Peyer's patch (tissue), 4 donors: Measurements from ENCODE around the gene TMEM53. TPM values are rescaled to one million over a fixed set of nuclear protein-coding genes. Genes with fewer than 3 reads are reported as not detected.

ENCODE experiments used
- DNase-seq, 3 donors: peaks; one replicate each; pipeline ENCODE4 v3.0.0-alpha.2; 2017 to 2019
- H3K27ac ChIP-seq, 4 donors: fragments of 200-600 bp; sonication (generic); one replicate each; pipeline ENCODE4 v1.5.1; 2016 to 2019
- H3K27me3 ChIP-seq, 2 donors: fragments of 200-600 bp; sonication (generic); one replicate each; pipeline ENCODE4 v1.5.1; 2019
- H3K36me3 ChIP-seq, 3 donors: fragments of 200-600 bp; sonication (generic); one replicate each; pipeline ENCODE4 v1.5.1; 2016 to 2019
- H3K4me1 ChIP-seq, 4 donors: fragments of 200-600 bp; sonication (generic); one replicate each; pipeline ENCODE4 v1.5.1; 2016 to 2019
- H3K4me3 ChIP-seq, 4 donors: fragments of 200-600 bp; sonication (generic); 1 replicate in 3 of 4; 2 replicates in 1 of 4; pipeline ENCODE4 v1.5.1; 2016 to 2019; ENCODE audit warnings: mild to moderate bottlenecking in 1 of 4
- H3K9me3 ChIP-seq, 4 donors: fragments of 200-600 bp; sonication (generic); one replicate each; pipeline ENCODE4 v1.5.1; 2016 to 2019; ENCODE audit warnings: mild to moderate bottlenecking in 1 of 4
- CTCF ChIP-seq, 6 experiments: fragments of 450-650 bp in 4 of 6; fragments of 200-600 bp in 2 of 6; sonication (generic) in 1 of 6; IDR thresholded peaks; one replicate each; pipeline ENCODE4 v1.5.1; 2017 to 2019; ENCODE audit warnings: antibody characterized with exemption in 6 of 6, mild to moderate bottlenecking in 3 of 6, moderate library complexity in 1 of 6
- POLR2A ChIP-seq, 2 donors: fragments of 450-650 bp; IDR thresholded peaks; one replicate each; pipeline ENCODE4 v1.5.1; 2017; ENCODE audit warnings: antibody characterized with exemption in 2 of 2, mild to moderate bottlenecking in 2 of 2, moderate library complexity in 2 of 2
- total RNA-seq, 4 donors: library from RNA; depleted of rRNA; stranded (reverse); fragments of >200 nt; gene quantifications; one replicate each; pipeline ENCODE4 v1.1.0, GENCODE V29; 2016

Gene TMEM53
- total RNA-seq, 4 donors from 2014 or later, result 23.1 to 30.8 (median 26.5) TPM; not detected in 1

- DNase-seq, result no peak
- no peaks in the 10 kb centered on the region for H3K27me3 ChIP-seq
- TF ChIP-seq POLR2A (IDR thresholded peaks at IDR 0.05) (no peak), CTCF (IDR thresholded peaks at IDR 0.05) (no peak)
- H3K4me1 ChIP-seq, result peaks cover 0 to 22% (median 7%) of the 10 kb centered on the region in 4 donors
- no peak overlapping the region for H3K4me3 ChIP-seq
- H3K27ac ChIP-seq, result peak overlapping the region in 1 of 4 donors; percentile 20
- H3K9me3 ChIP-seq, result no peaks in the 10 kb centered on the region
- no peaks in the 10 kb centered on the region for H3K36me3 ChIP-seq
These were observed 45.0 kb upstream of the TMEM53 start for GRCh38 chr1:44719318-44719717.

DNA sequence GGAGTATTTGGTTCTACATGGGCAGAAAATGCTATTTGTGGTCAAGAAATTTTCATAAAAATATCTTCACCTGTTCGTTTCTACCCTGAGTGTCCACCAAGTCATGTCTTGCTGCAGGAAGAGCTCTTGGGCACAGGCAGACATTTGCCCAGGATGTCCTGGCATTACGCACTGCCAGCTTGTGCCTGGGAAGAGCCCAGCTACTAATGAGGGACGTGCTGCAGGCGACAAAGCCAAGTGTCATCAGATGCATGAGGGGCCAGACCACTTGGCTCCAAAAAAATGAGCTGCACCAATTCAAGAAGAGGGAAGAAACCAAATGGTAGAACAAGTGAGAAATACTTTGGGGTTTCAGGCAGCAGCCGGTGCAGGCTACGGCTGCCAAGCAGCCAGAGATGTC is 43.8 kb upstream of the TMEM53 start:
- H3K27ac ChIP-seq, result no peak overlapping the region
- peaks cover 0 to 19% (median 10%) of the 10 kb centered on the region in 4 donors for H3K4me1 ChIP-seq
- H3K9me3 ChIP-seq, result no peaks in the 10 kb centered on the region
- no peak for TF ChIP-seq POLR2A (IDR thresholded peaks at IDR 0.05)
- TF ChIP-seq CTCF (IDR thresholded peaks at IDR 0.05), result no peak
- DNase-seq, result no peak
- no peaks in the 10 kb centered on the region for H3K27me3 ChIP-seq
- H3K36me3 ChIP-seq, result no peaks in the 10 kb centered on the region
- no peak overlapping the region for H3K4me3 ChIP-seq

DNA sequence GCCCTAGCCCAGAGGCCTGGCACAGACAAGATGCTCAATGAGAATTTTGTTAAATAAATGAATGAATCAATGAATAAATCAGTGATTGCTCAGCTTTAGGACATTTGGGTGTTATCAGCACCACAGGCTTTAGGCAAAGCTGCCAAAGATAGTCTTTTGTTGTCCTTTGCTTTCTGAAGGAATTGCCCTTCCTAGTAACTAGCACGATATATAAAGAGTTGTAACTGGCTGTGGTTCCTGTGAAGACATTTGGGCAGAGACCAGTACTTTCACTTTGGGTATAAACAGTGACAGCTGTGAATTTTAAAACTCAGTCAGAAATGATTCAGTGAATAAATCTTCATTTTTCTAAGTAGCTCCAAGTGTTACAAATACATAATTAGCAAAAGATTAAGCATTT is 43.4 kb upstream of the TMEM53 start:
- no peaks in the 10 kb centered on the region for H3K36me3 ChIP-seq
- no peak for DNase-seq

GRCh38 chr1:44717156-44717555 is 42.9 kb upstream of the TMEM53 start:
- Histone ChIP-seq H3K27me3 (no peaks in the 10 kb centered on the region), H3K36me3 (no peaks in the 10 kb centered on the region), H3K4me3 (no peak overlapping the region), H3K9me3 (no peaks in the 10 kb centered on the region), H3K27ac (no peak overlapping the region), H3K4me1 (peaks cover 0 to 12% (median 7%) of the 10 kb centered on the region in 4 donors)
- TF ChIP-seq POLR2A (IDR thresholded peaks at IDR 0.05), result no peak
- no peak for TF ChIP-seq CTCF (IDR thresholded peaks at IDR 0.05)
- no peak for DNase-seq

More for the DNA sequence above, 43.4 kb upstream of the TMEM53 start:
- H3K4me1 ChIP-seq, result peaks cover 0 to 17% (median 9%) of the 10 kb centered on the region in 4 donors
- H3K27me3 ChIP-seq, result no peaks in the 10 kb centered on the region
- H3K4me3 ChIP-seq, result no peak overlapping the region
- no peaks in the 10 kb centered on the region for H3K9me3 ChIP-seq
- no peak for TF ChIP-seq POLR2A (IDR thresholded peaks at IDR 0.05)
- TF ChIP-seq CTCF (IDR thresholded peaks at IDR 0.05), result no peak
- no peak overlapping the region for H3K27ac ChIP-seq

- no peaks in the 10 kb centered on the region for H3K27me3 ChIP-seq
- H3K36me3 ChIP-seq, result no peaks in the 10 kb centered on the region
- no peak overlapping the region for H3K4me3 ChIP-seq
- H3K4me1 ChIP-seq, result peaks cover 0 to 10% (median 5%) of the 10 kb centered on the region in 4 donors
- H3K27ac ChIP-seq, result peak overlapping the region in 1 of 4 donors; percentile 55
- TF ChIP-seq CTCF (IDR thresholded peaks at IDR 0.05) (peak; percentile 79 to 96 (median 88)), POLR2A (IDR thresholded peaks at IDR 0.05) (no peak)
- no peaks in the 10 kb centered on the region for H3K9me3 ChIP-seq
- peak in 2 of 3 donors; percentile 76 to 86 for DNase-seq
These were observed 40.8 kb upstream of the TMEM53 start for GRCh38 chr1:44714944-44715571.
